ENCODE results near the gene RREB1.
A peak's percentile ranks its signal among the peaks of the same experiment; 100 is the strongest.

Gene RREB1

DNA sequence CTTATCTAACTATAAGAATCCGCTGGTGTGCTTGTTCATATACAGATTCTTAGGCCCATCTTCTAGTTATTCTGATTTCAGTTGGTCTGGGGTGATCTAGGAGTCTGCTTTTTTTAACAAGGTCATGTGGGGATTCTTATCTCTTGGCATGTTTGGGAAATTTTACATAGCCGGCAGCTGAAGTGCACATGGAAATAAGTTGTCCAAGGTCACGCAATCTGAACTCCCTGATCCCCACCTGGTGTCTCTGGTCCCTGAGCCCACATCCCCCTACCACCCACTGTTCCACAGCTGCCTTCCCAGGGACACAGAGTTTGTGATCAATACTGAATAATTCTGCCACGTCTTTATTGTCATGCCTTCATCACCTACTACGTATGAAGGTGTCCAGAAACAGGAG is 114.4 kb downstream of the RREB1 start:
- DNase-seq (ENCODE audit: low read depth): no peak

DNA sequence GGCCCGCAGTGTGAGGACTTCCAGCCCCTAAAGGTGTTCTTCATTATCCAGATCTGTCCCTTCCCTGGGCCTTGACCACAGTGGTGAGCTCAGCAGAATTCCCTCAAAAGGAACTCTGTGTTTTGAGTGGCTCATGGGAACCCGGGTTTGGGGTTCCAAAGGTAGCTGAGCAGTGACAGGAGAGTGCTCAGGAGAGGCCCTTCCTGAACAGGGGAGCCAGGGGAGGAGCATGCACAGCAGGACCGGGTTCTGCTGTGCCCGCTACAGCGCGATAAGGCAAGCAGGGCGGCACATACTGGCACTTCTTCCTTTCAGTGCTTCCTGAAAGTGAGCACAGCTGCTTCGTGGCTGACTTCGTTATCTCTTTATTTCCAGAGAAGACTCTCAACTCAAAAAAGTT is 117.0 kb downstream of the RREB1 start:
- DNase-seq (ENCODE audit: low read depth): no peak

DNA sequence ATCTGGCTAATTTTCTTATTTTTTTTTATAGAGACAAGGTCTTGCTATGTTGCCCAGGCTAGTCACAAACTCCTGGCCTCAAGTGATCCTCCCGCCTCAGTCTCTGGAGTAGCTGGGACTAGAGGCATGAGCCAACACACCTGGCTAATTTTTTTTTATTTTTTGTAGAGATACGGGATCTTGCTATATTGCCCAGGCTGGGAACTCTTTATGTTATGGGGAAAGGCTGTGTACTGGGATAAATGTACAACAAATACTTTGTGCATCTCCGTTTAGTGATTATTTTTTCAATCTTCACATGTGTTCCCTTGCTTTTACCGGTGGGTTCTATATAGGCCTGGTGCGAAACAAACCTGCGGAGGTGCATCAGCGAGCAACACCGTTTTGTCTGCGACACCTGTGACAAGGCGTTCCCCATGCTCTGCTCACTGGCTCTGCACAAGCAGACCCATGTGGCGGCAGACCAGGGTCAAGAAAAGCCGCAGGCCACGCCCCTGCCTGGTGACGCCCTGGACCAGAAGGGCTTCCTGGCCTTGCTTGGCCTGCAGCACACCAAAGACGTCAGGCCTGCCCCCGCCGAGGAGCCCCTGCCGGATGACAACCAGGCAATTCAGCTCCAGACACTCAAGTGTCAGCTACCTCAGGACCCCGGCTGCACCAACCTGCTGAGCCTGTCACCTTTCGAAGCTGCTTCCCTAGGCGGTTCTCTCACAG is 121.1 kb downstream of the RREB1 start:
- no peak for DNase-seq (ENCODE audit: low read depth)

- DNase-seq (ENCODE audit: low read depth): no peak
These were observed 121.9 kb downstream of the RREB1 start for GRCh38 chr6:7229376-7230326.

- DNase-seq (ENCODE audit: low read depth): no peak
These were observed 122.5 kb downstream of the RREB1 start for GRCh38 chr6:7230327-7230691.

DNA sequence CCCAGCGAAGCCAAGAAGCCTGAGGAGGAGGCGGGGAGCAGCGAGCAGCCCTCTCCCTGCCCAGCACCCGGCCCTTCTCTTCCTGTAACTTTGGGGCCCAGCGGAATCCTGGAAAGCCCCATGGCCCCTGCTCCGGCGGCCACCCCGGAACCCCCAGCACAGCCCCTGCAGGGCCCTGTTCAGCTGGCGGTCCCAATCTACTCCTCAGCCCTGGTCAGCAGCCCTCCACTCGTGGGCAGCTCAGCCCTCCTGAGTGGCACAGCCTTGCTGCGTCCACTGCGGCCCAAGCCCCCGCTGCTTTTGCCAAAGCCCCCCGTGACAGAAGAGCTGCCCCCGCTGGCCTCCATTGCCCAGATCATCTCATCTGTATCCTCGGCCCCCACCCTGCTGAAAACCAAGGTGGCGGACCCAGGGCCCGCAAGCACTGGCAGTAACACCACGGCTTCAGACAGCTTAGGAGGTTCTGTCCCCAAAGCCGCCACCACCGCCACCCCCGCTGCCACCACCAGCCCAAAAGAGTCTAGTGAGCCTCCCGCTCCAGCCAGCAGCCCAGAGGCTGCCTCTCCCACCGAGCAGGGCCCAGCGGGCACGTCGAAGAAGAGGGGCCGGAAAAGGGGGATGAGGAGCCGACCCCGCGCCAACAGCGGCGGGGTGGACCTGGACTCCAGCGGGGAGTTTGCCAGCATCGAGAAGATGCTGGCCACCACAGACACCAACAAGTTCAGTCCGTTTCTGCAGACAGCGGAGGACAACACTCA is 123.4 kb downstream of the RREB1 start:
- no peak for DNase-seq (ENCODE audit: low read depth)

DNA sequence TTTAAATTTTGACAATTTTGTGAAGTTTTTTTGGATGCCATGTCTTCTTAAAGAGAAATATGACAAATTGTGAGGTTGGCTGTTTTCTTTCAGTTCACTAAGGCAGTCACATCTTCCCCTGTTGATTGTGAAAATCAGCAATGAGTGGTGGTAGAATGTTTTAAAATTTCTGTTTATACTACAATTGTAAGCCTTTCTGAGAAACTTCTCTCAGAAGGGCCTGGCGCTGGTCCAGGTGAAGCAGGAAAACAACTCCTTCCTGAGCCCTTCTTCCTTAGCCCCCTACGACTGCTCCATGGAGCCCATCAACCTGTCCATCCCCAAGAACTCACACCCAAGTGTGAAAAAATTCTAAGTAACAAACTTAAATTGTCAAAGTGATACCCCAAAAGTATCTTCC is 124.6 kb downstream of the RREB1 start:
- DNase-seq (ENCODE audit: low read depth): no peak

- DNase-seq (ENCODE audit: low read depth): no peak
These were observed 126.8 kb downstream of the RREB1 start for GRCh38 chr6:7234547-7234946.

- DNase-seq (ENCODE audit: low read depth): no peak
These were observed 128.0 kb downstream of the RREB1 start for GRCh38 chr6:7235712-7236305.

GRCh38 chr6:7236306-7237209 is 128.8 kb downstream of the RREB1 start:
- no peak for DNase-seq (ENCODE audit: low read depth)

DNA sequence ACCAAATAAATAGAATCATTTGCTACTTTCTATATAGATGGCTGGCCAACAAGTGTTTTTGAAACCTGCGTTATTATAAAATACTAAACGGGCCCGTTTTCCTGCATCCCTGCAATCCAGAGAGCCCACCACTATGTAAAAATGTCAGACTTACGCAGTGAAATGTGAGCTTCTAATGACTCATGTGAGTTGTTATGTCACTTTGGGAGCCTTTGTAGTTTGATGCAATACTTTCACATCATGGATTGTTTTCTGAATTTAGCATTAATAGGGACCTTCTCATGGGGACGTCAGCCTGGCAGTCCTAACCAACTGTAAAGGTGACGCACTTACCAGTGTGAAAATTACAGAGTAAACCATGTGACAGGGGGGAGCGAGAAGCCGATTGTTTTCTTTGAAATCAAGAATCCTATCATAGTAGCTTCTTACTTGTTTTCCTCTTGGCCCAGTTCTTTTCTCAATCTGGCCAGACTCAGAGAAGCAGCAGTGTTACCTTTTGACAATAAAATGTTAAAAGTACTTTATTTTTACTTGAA is 130.0 kb downstream of the RREB1 start:
- DNase-seq (ENCODE audit: low read depth): no peak

GRCh38 chr6:7238526-7238899 is 130.8 kb downstream of the RREB1 start:
- no peak for DNase-seq (ENCODE audit: low read depth)

- peak; percentile 39 for DNase-seq (ENCODE audit: low read depth)
These were observed 131.3 kb downstream of the RREB1 start for GRCh38 chr6:7238900-7239589.

GRCh38 chr6:7239590-7239948 is 131.8 kb downstream of the RREB1 start:
- DNase-seq (ENCODE audit: low read depth): no peak

DNA sequence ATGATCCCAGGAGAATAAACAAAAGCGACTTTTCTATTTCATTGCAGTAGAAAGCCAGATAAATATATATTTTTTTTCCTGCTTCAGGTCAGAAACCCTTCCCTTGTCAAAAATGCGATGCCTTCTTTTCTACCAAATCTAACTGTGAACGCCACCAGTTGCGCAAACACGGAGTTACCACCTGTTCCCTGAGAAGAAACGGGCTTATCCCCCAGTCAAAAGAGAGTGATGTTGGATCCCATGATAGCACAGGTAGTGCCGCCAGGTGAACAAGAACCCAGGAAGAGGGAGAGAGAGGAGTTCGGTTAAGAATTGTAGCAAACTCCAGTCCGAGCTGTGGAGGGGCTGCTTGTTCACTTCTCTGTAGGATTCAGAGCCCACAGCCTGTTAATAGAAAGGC is 132.6 kb downstream of the RREB1 start:
- DNase-seq (ENCODE audit: low read depth): no peak

- no peak for DNase-seq (ENCODE audit: low read depth)
These were observed 133.4 kb downstream of the RREB1 start for GRCh38 chr6:7241160-7241559.

- DNase-seq (ENCODE audit: low read depth): no peak
These were observed 134.2 kb downstream of the RREB1 start for GRCh38 chr6:7241709-7242645.

GRCh38 chr6:7242835-7243178 is 135.0 kb downstream of the RREB1 start:
- no peak for DNase-seq (ENCODE audit: low read depth)
